Right lobe of liver (tissue), 6 donors: ENCODE data around the gene LRRC7. TPM values are rescaled to one million over a fixed set of nuclear protein-coding genes. Genes with fewer than 3 reads are reported as not detected.

ENCODE experiments used
- ATAC-seq, 4 donors: fragments of 200-7000 bp; cut with Tn5 transposase; one replicate each; pipeline ENCODE4 v1.9.1; 2020; ENCODE audit warnings: mild to moderate bottlenecking in 4 of 4, moderate library complexity in 4 of 4
- DNase-seq, 3 donors: peaks; one replicate each; pipeline ENCODE4 v3.0.0-alpha.2; 2020
- H3K27ac ChIP-seq, 3 donors: fragments of 200-600 bp; one replicate each; pipeline ENCODE4 v1.8.0; 2022
- H3K27me3 ChIP-seq, 2 donors: fragments of 200-600 bp; one replicate each; pipeline ENCODE4 v1.8.0; 2022
- H3K36me3 ChIP-seq, 4 donors: fragments of 200-600 bp; sonication (generic) in 1 of 4; one replicate each; pipeline versions ENCODE4 v1.5.1 to v1.8.0; 2017 to 2022; ENCODE audit warnings: control low read depth in 1 of 4
- H3K4me1 ChIP-seq, 4 donors: fragments of 200-600 bp; sonication (generic) in 1 of 4; one replicate each; pipeline versions ENCODE4 v1.5.1 to v1.8.0; 2017 to 2022; ENCODE audit warnings: control low read depth in 1 of 4
- H3K4me3 ChIP-seq, 3 donors: fragments of 200-600 bp; one replicate each; pipeline ENCODE4 v1.8.0; 2022
- H3K9me3 ChIP-seq, 4 donors: fragments of 200-600 bp; sonication (generic) in 1 of 4; one replicate each; pipeline versions ENCODE4 v1.5.1 to v1.8.0; 2017 to 2022; ENCODE audit warnings: control low read depth in 1 of 4
- CTCF ChIP-seq, 4 donors: fragments of 200-600 bp in 3 of 4; fragments of 450-650 bp in 1 of 4; IDR thresholded peaks; one replicate each; pipeline versions ENCODE4 v1.5.1 to v1.8.0; 2016 to 2022; ENCODE audit warnings: antibody characterized with exemption in 4 of 4, mild to moderate bottlenecking in 2 of 4
- POLR2A ChIP-seq: fragments of 450-650 bp; IDR thresholded peaks from one replicate; pipeline ENCODE4 v1.6.1; 2017; ENCODE audit warnings: antibody characterized with exemption, mild to moderate bottlenecking
- WGBS: methylation state at CpG from one replicate; pipeline ENCODE4 v1.1.6; 2018; ENCODE audit warnings: low coverage, low lambda C conversion rate; ENCODE audit not compliant: insufficient coverage; ENCODE audit errors: missing lambda C conversion rate; 5-methylcytosine and 5-hydroxymethylcytosine counted together
- intact Hi-C, 2 donors: fragments of 100-400 bp; cut with DNase I; formaldehyde crosslinking; loops; one replicate each; pipeline versions ENCODE4 v1.11.2 to v1.14.1; 2022
- total RNA-seq, 6 experiments: library from RNA; depleted of rRNA in 2 of 6; stranded (reverse); fragments of >200 nt in 2 of 6; fragmentation: NEBNext Ultra II Directional in 3 of 6; extraction: Animal tissue kit (Norgen Biotek cat#: 25700) in 3 of 6; gene quantifications; one replicate each; pipeline versions ENCODE4 v1.1.0 to v1.2.4, GENCODE V29; 2016 to 2023
- donor health status: DM: no; HTN: yes; CAD: no.
- donor health status: DM: no; HTN: no; CAD: no.
- donor health status: DM: no; HTN: no; CAD: no.
- donor health status: DM: no; HTN: yes; CAD: no.
- donor health status: DM: no; HTN: yes; CAD: no.

The LRRC7 gene
- total RNA-seq, 6 experiments from 2014 or later, result 0.06 to 0.66 (median 0.22) TPM

GRCh38 chr1:70153739-70154138 is 586.0 kb downstream of the LRRC7 start:
- Histone ChIP-seq H3K4me3 (no peak overlapping the region), H3K36me3 (peaks cover 0 to 13% (median 0%) of the 10 kb centered on the region in 4 donors), H3K4me1 (no peaks in the 10 kb centered on the region), H3K27me3 (no peaks in the 10 kb centered on the region), H3K9me3 (no peaks in the 10 kb centered on the region), H3K27ac (no peak overlapping the region)
- intact Hi-C loops, result no loop called here
- 100% methylated on average over 3 of the region's 3 CpGs for whole genome bisulfite sequencing
- ATAC-seq, result no peak
- TF ChIP-seq POLR2A, result no peak
- TF ChIP-seq CTCF (IDR thresholded peaks at IDR 0.05), result no peak
- no peak for DNase-seq

- DNase-seq (no peak), ATAC-seq (peak in 1 of 4 donors; percentile 63)
- TF ChIP-seq CTCF (IDR thresholded peaks at IDR 0.05), result no peak
- no peak for TF ChIP-seq POLR2A
- no peak overlapping the region for H3K4me3 ChIP-seq
- H3K36me3 ChIP-seq, result peaks cover 0 to 10% (median 0%) of the 10 kb centered on the region in 4 donors
- H3K27ac ChIP-seq, result no peak overlapping the region
- WGBS, result 94% methylated on average over 5 of the region's 5 CpGs
- intact Hi-C loops, result no loop called here
- H3K27me3 ChIP-seq, result no peaks in the 10 kb centered on the region
- no peaks in the 10 kb centered on the region for H3K4me1 ChIP-seq
- no peaks in the 10 kb centered on the region for H3K9me3 ChIP-seq
Measured at GRCh38 chr1:70156529-70157120, 588.9 kb downstream of the LRRC7 start.

- Histone ChIP-seq H3K4me3 (no peak overlapping the region), H3K27me3 (no peaks in the 10 kb centered on the region), H3K4me1 (no peaks in the 10 kb centered on the region), H3K27ac (no peak overlapping the region), H3K9me3 (no peaks in the 10 kb centered on the region), H3K36me3 (peaks cover 0 to 5% (median 0%) of the 10 kb centered on the region in 4 donors)
- no peak for TF ChIP-seq CTCF (IDR thresholded peaks at IDR 0.05)
- no peak for TF ChIP-seq POLR2A
- 96% methylated on average over 3 of the region's 4 CpGs for WGBS
- intact Hi-C loops, result no loop called here
- no peak for DNase-seq
- ATAC-seq, result no peak
Measured at GRCh38 chr1:70164350-70164749, 596.6 kb downstream of the LRRC7 start.

- no peak overlapping the region for H3K4me3 ChIP-seq
- no peaks in the 10 kb centered on the region for H3K9me3 ChIP-seq
- no peak for TF ChIP-seq POLR2A
- TF ChIP-seq CTCF (IDR thresholded peaks at IDR 0.05), result no peak
- no peaks in the 10 kb centered on the region for H3K4me1 ChIP-seq
- no peaks in the 10 kb centered on the region for H3K36me3 ChIP-seq
- intact Hi-C loops, result no loop called here
- H3K27me3 ChIP-seq, result no peaks in the 10 kb centered on the region
- no peak overlapping the region for H3K27ac ChIP-seq
- ATAC-seq (no peak), DNase-seq (no peak)
Measured at GRCh38 chr1:70168283-70168682, 600.6 kb downstream of the LRRC7 start.
